ENCODE results near the gene CDK17.

The CDK17 gene

GRCh38 chr12:96301732-96302131 is 98.5 kb downstream of the CDK17 start:
- H3K27ac ChIP-seq = no peak overlapping the region
- TF ChIP-seq ZFX (IDR thresholded peaks at IDR 0.05; ENCODE audit: borderline replicate concordance) (no peak), CTCF (IDR thresholded peaks at IDR 0.05) (no peak)

GRCh38 chr12:96300064-96300463 is 100.2 kb downstream of the CDK17 start:
- no peak for TF ChIP-seq CTCF (IDR thresholded peaks at IDR 0.05)
- no peak for TF ChIP-seq ZFX (IDR thresholded peaks at IDR 0.05; ENCODE audit: borderline replicate concordance)
- no peak overlapping the region for H3K27ac ChIP-seq

GRCh38 chr12:96297504-96297903 is 102.7 kb downstream of the CDK17 start:
- H3K27ac ChIP-seq = no peak overlapping the region
- TF ChIP-seq CTCF (IDR thresholded peaks at IDR 0.05) (no peak), ZFX (IDR thresholded peaks at IDR 0.05; ENCODE audit: borderline replicate concordance) (no peak)

- no peak overlapping the region for H3K27ac ChIP-seq
These were observed 104.6 kb downstream of the CDK17 start for GRCh38 chr12:96295532-96296160.

GRCh38 chr12:96294831-96295230 is 105.4 kb downstream of the CDK17 start:
- TF ChIP-seq ZFX (IDR thresholded peaks at IDR 0.05; ENCODE audit: borderline replicate concordance) (no peak), CTCF (IDR thresholded peaks at IDR 0.05) (no peak)
- no peak overlapping the region for H3K27ac ChIP-seq

More at GRCh38 chr12:96295532-96296160, 104.6 kb downstream of the CDK17 start:
- TF ChIP-seq ZFX (IDR thresholded peaks at IDR 0.05; ENCODE audit: borderline replicate concordance) = no peak
- no peak for TF ChIP-seq CTCF (IDR thresholded peaks at IDR 0.05)

GRCh38 chr12:96293093-96293492 is 107.1 kb downstream of the CDK17 start:
- TF ChIP-seq CTCF (IDR thresholded peaks at IDR 0.05) (no peak), ZFX (IDR thresholded peaks at IDR 0.05; ENCODE audit: borderline replicate concordance) (no peak)
- H3K27ac ChIP-seq = no peak overlapping the region

- H3K27ac ChIP-seq = no peak overlapping the region
- no peak for TF ChIP-seq ZFX (IDR thresholded peaks at IDR 0.05; ENCODE audit: borderline replicate concordance)
- TF ChIP-seq CTCF (IDR thresholded peaks at IDR 0.05) = no peak
These were observed 111.2 kb downstream of the CDK17 start for GRCh38 chr12:96289067-96289466.
